OCI-LY1 (cell line): ENCODE results near the gene ARHGAP18.

ENCODE experiments used
- H2AFZ ChIP-seq: fragments of 200-600 bp; sonication (generic), shearing (Covaris generic); 2 replicates; pipeline ENCODE4 v1.6.0; 2014; ENCODE audit warnings: antibody characterized with exemption, mild to moderate bottlenecking, low read length
- H3F3A ChIP-seq: fragments of 200-600 bp; sonication (generic), shearing (Covaris generic); 2 replicates; pipeline ENCODE4 v1.6.0; 2014; ENCODE audit warnings: mild to moderate bottlenecking, antibody characterized with exemption, low read length, moderate library complexity; ENCODE audit not compliant: insufficient read depth
- H3K27ac ChIP-seq: fragments of 200-600 bp; sonication (generic); 2 replicates; pipeline ENCODE4 v1.5.1; 2014; ENCODE audit warnings: low read length, mixed run types, mild to moderate bottlenecking, low read depth; ENCODE audit not compliant: poor library complexity, severe bottlenecking
- H3K27me3 ChIP-seq: fragments of 200-600 bp; sonication (generic); 2 replicates; pipeline ENCODE4 v1.6.0; 2014; ENCODE audit warnings: antibody characterized with exemption, mild to moderate bottlenecking, low read length, moderate library complexity; ENCODE audit not compliant: insufficient read depth
- H3K36me3 ChIP-seq: fragments of 200-600 bp; sonication (generic); 2 replicates; pipeline ENCODE4 v1.6.1; 2014; ENCODE audit warnings: mild to moderate bottlenecking, antibody characterized with exemption, low read length, moderate library complexity, mixed read lengths; ENCODE audit not compliant: insufficient read depth
- H3K4me1 ChIP-seq: fragments of 200-600 bp; sonication (generic); 2 replicates; pipeline ENCODE4 v1.5.1; 2014; ENCODE audit warnings: mild to moderate bottlenecking, low read length, moderate library complexity; ENCODE audit not compliant: insufficient read depth, severe bottlenecking
- H3K4me2 ChIP-seq: fragments of 200-600 bp; sonication (generic), shearing (Covaris generic); 2 replicates; pipeline ENCODE4 v1.6.1; 2014; ENCODE audit warnings: low read length
- H3K4me3 ChIP-seq: fragments of 200-600 bp; sonication (generic); 2 replicates; pipeline ENCODE4 v1.5.1; 2014; ENCODE audit warnings: low read length, low read depth, mild to moderate bottlenecking, mixed read lengths; ENCODE audit not compliant: poor library complexity, severe bottlenecking
- H3K79me2 ChIP-seq: fragments of 200-600 bp; shearing (Covaris generic); 2 replicates; pipeline ENCODE4 v1.6.1; 2016; ENCODE audit warnings: mixed run types, low read length, mixed read lengths; ENCODE audit not compliant: insufficient read depth
- H3K9ac ChIP-seq: fragments of 200-600 bp; sonication (generic), shearing (Covaris generic); 2 replicates; pipeline ENCODE4 v1.6.1; 2014; ENCODE audit warnings: mild to moderate bottlenecking, low read length, mixed read lengths
- H3K9me2 ChIP-seq: fragments of 200-600 bp; sonication (generic), shearing (Covaris generic); 2 replicates; pipeline ENCODE4 v1.6.1; 2014; ENCODE audit warnings: low read depth, mild to moderate bottlenecking, low read length, mixed read lengths
- H3K9me3 ChIP-seq: fragments of 200-600 bp; shearing (Covaris generic); 2 replicates; pipeline ENCODE4 v1.6.1; 2014; ENCODE audit warnings: low read length, mixed read lengths
- H4K20me1 ChIP-seq: fragments of 200-600 bp; sonication (generic), shearing (Covaris generic); 2 replicates; pipeline ENCODE4 v1.6.0; 2016; ENCODE audit warnings: mild to moderate bottlenecking, low read length; ENCODE audit not compliant: insufficient read depth
- CTCF ChIP-seq: fragments of 200-600 bp; sonication (generic), shearing (Covaris generic); IDR thresholded peaks from 2 replicates; pipeline ENCODE4 v1.5.1; 2017; ENCODE audit warnings: mild to moderate bottlenecking, antibody characterized with exemption, low read length, moderate library complexity, mixed read lengths
- EZH2 ChIP-seq: fragments of 200-600 bp; sonication (generic), shearing (Covaris generic); IDR thresholded peaks from 2 replicates; pipeline ENCODE4 v1.8.0; 2017; ENCODE audit warnings: borderline replicate concordance, mixed run types, mild to moderate bottlenecking, antibody characterized with exemption, low read length, moderate library complexity, mixed read lengths

ARHGAP18 gene

GRCh38 chr6:129696843-129697242 is 13.1 kb downstream of the ARHGAP18 start:
- no peaks in the 10 kb centered on the region for H3F3A ChIP-seq
- no peak overlapping the region for H3K9ac ChIP-seq
- no peaks in the 10 kb centered on the region for H4K20me1 ChIP-seq
- no peaks in the 10 kb centered on the region for H3K79me2 ChIP-seq
- H3K4me3 ChIP-seq, result no peak overlapping the region
- no peaks in the 10 kb centered on the region for H3K9me3 ChIP-seq
- no peak overlapping the region for H3K4me2 ChIP-seq
- no peaks in the 10 kb centered on the region for H3K36me3 ChIP-seq
- no peak for TF ChIP-seq EZH2
- TF ChIP-seq CTCF, result no peak
- no peaks in the 10 kb centered on the region for H3K4me1 ChIP-seq
- H3K27ac ChIP-seq, result no peak overlapping the region
- H2AFZ ChIP-seq, result no peak overlapping the region
- no peaks in the 10 kb centered on the region for H3K27me3 ChIP-seq
- H3K9me2 ChIP-seq, result no peaks in the 10 kb centered on the region

DNA sequence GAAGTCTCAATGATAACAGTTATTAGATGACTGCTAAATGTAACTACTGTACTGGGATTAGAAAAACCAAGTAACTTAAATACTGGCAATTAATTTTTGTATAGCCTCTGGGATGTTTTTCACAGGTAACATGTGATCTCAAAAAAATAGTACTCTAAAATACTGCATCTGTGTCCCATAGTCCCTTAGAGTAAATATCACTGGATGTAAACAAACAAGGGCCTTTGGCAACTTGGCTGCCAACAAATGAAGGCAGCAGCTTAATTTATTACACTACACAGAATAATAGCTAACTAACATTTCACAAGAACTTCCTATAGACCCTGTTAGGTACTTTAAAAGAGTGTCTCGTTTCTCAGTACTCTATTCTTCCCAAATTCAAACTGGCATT is 14.0 kb downstream of the ARHGAP18 start:
- H3K9me3 ChIP-seq, result no peaks in the 10 kb centered on the region
- H3K36me3 ChIP-seq, result no peaks in the 10 kb centered on the region
- TF ChIP-seq CTCF (no peak), EZH2 (no peak)
- no peaks in the 10 kb centered on the region for H3K27me3 ChIP-seq
- H3K9ac ChIP-seq, result no peak overlapping the region
- no peaks in the 10 kb centered on the region for H4K20me1 ChIP-seq
- H3K4me1 ChIP-seq, result no peaks in the 10 kb centered on the region
- no peaks in the 10 kb centered on the region for H3K9me2 ChIP-seq
- H3K79me2 ChIP-seq, result no peaks in the 10 kb centered on the region
- H3K4me2 ChIP-seq, result no peak overlapping the region
- H3K27ac ChIP-seq, result no peak overlapping the region
- no peak overlapping the region for H2AFZ ChIP-seq
- H3K4me3 ChIP-seq, result no peak overlapping the region
- no peaks in the 10 kb centered on the region for H3F3A ChIP-seq

DNA sequence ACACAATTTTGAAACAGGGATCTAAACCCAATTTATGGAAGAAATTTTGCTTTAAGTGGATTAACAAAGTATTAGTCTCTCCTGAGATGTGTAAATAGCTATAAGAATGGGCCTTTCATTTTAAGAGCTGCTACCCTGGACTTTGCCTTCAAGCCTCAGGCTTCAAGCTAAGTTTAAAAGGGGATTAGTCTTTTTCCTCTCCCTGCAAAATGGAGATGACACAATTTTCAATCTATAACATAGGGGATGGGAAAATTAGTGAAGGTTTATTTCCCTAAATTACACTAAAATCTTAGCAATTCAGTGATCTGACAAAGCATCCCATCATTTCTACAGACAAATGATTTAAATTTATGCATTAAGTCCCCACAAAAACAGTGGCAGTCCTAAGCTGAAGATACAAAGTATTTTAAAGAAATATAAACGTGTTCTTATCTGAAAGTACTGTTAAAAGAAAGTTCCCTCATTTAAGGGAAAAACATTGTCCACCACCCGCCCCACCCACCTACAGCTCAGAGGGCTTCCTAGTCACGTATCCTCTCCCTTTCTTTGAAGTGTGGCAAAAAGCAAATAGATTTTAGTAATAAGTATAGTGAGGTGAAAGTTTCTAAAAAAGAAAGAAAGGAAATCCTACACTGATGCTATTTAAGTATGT is 14.5 kb downstream of the ARHGAP18 start:
- H4K20me1 ChIP-seq, result no peaks in the 10 kb centered on the region
- H3K79me2 ChIP-seq, result no peaks in the 10 kb centered on the region
- no peaks in the 10 kb centered on the region for H3K4me1 ChIP-seq
- H3K9me2 ChIP-seq, result no peaks in the 10 kb centered on the region
- no peaks in the 10 kb centered on the region for H3F3A ChIP-seq
- H3K4me3 ChIP-seq, result no peak overlapping the region
- no peak overlapping the region for H3K27ac ChIP-seq
- H3K9ac ChIP-seq, result no peak overlapping the region
- H3K4me2 ChIP-seq, result no peak overlapping the region
- TF ChIP-seq CTCF, result no peak
- TF ChIP-seq EZH2, result no peak
- no peaks in the 10 kb centered on the region for H3K36me3 ChIP-seq
- H2AFZ ChIP-seq, result no peak overlapping the region
- H3K9me3 ChIP-seq, result no peaks in the 10 kb centered on the region
- H3K27me3 ChIP-seq, result no peaks in the 10 kb centered on the region
